Gastrocnemius medialis (tissue), 4 donors: ENCODE data around the gene HDAC4. TPM values are rescaled to one million over a fixed set of nuclear protein-coding genes. Genes with fewer than 3 reads are reported as not detected.
"Not testable (repeated sequence)": the region's sequence is repeated elsewhere in the genome, so short reads cannot be mapped to it uniquely, and the experiment has no call there.

Source experiments
- ATAC-seq, 2 donors: fragments of 150-250 bp; one replicate each; pipeline ENCODE4 v1.9.1; 2016
- DNase-seq, 2 donors: peaks; one replicate each; pipeline ENCODE4 v3.0.0-alpha.2; 2019
- H3K27ac ChIP-seq, 4 donors: fragments of 200-600 bp; sonication (generic); 1 replicate in 1 of 4; 2 replicates in 3 of 4; pipeline ENCODE4 v1.5.1; 2016 to 2018; ENCODE audit warnings: mild to moderate bottlenecking in 2 of 4, moderate library complexity in 1 of 4
- H3K27me3 ChIP-seq, 3 donors: fragments of 200-600 bp; sonication (generic) in 2 of 3; 1 replicate in 1 of 3; 2 replicates in 2 of 3; pipeline versions ENCODE4 v1.5.1 to v1.6.0; 2016 to 2019; ENCODE audit warnings: mild to moderate bottlenecking in 1 of 3, moderate library complexity in 1 of 3
- H3K36me3 ChIP-seq, 2 donors: fragments of 200-600 bp; sonication (generic) in 1 of 2; one replicate each; pipeline ENCODE4 v1.5.1; 2017 to 2018
- H3K4me1 ChIP-seq, 2 donors: fragments of 200-600 bp; sonication (generic) in 1 of 2; one replicate each; pipeline ENCODE4 v1.5.1; 2016 to 2017; ENCODE audit warnings: mild to moderate bottlenecking in 2 of 2
- H3K4me3 ChIP-seq, 4 donors: fragments of 200-600 bp; sonication (generic) in 3 of 4; 1 replicate in 1 of 4; 2 replicates in 3 of 4; pipeline ENCODE4 v1.5.1; 2016 to 2019; ENCODE audit warnings: mild to moderate bottlenecking in 2 of 4
- H3K9me3 ChIP-seq, 3 donors: fragments of 200-600 bp; sonication (generic) in 2 of 3; 1 replicate in 1 of 3; 2 replicates in 2 of 3; pipeline ENCODE4 v1.5.1; 2016 to 2019
- CTCF ChIP-seq, 5 experiments: fragments of 450-650 bp in 3 of 5; fragments of 200-600 bp in 2 of 5; sonication (generic) in 2 of 5; IDR thresholded peaks in 4 of 5; conservative IDR thresholded peaks in 1 of 5; 1 replicate in 4 of 5; 2 replicates in 1 of 5; pipeline ENCODE4 v1.5.1; 2016 to 2019; ENCODE audit warnings: antibody characterized with exemption in 5 of 5, mild to moderate bottlenecking in 3 of 5, moderate library complexity in 3 of 5
- POLR2A ChIP-seq, 2 donors: fragments of 450-650 bp; IDR thresholded peaks; one replicate each; pipeline ENCODE4 v1.6.1; 2017; ENCODE audit warnings: antibody characterized with exemption in 2 of 2, mild to moderate bottlenecking in 2 of 2, moderate library complexity in 2 of 2
- in situ Hi-C, 4 donors: fragments of 200-750 bp; cut with MboI; loops; one replicate each; pipeline versions ENCODE4 v1.15.0 to v1.8.0; 2017; ENCODE audit warnings: low sequenced_read_pairs in 4 of 4
- intact Hi-C: fragments of 100-400 bp; cut with DNase I; formaldehyde crosslinking; loops from one replicate; pipeline ENCODE4 v1.15.1; 2023; ENCODE audit warnings: low total_unique reads
- total RNA-seq, 4 donors: library from RNA; depleted of rRNA; stranded (reverse); fragments of >200 nt; gene quantifications; one replicate each; pipeline versions ENCODE4 v1.1.0 to v1.2.3, GENCODE V29; 2016

Gene HDAC4
- total RNA-seq, 4 donors from 2014 or later, result 23.6 to 257 (median 119) TPM

- H3K27ac ChIP-seq, result peak overlapping the region; percentile 94 to 99 (median 98)
- ATAC-seq (no peak), DNase-seq (peak in 1 of 2 donors; percentile 11)
- no peak overlapping the region for H3K4me3 ChIP-seq
- intact Hi-C loops (no loop called here), in situ Hi-C loops (no loop called here)
- H3K27me3 ChIP-seq, result no peaks in the 10 kb centered on the region
- H3K9me3 ChIP-seq, result no peaks in the 10 kb centered on the region
- H3K4me1 ChIP-seq, result peaks cover 67 to 75% of the 10 kb centered on the region in 2 donors
- TF ChIP-seq POLR2A (IDR thresholded peaks at IDR 0.05) (no peak), CTCF (IDR thresholded peaks at IDR 0.05 in 4 of 5, conservative IDR thresholded peaks at IDR 0.05 in 1 of 5) (no peak)
- H3K36me3 ChIP-seq, result no peaks in the 10 kb centered on the region
Observed at GRCh38 chr2:239283961-239284795, 116.6 kb downstream of the HDAC4 start.

- Histone ChIP-seq H3K36me3 (no peaks in the 10 kb centered on the region), H3K9me3 (no peaks in the 10 kb centered on the region), H3K4me3 (no peak overlapping the region), H3K27ac (peak overlapping the region; percentile 94 to 99 (median 98)), H3K27me3 (no peaks in the 10 kb centered on the region), H3K4me1 (peaks cover 67 to 75% of the 10 kb centered on the region in 2 donors)
- in situ Hi-C loops (no loop called here), intact Hi-C loops (no loop called here)
- ATAC-seq, result no peak
- peak; percentile 1 to 17 for DNase-seq
- TF ChIP-seq CTCF (IDR thresholded peaks at IDR 0.05 in 4 of 5, conservative IDR thresholded peaks at IDR 0.05 in 1 of 5) (no peak), POLR2A (IDR thresholded peaks at IDR 0.05) (no peak)
Observed at GRCh38 chr2:239283288-239283945, 117.4 kb downstream of the HDAC4 start.

- Histone ChIP-seq H3K4me1 (peaks cover 67 to 75% of the 10 kb centered on the region in 2 donors), H3K27me3 (no peaks in the 10 kb centered on the region), H3K27ac (peak overlapping the region; percentile 94 to 99 (median 98)), H3K4me3 (no peak overlapping the region), H3K36me3 (no peaks in the 10 kb centered on the region), H3K9me3 (no peaks in the 10 kb centered on the region)
- no peak for ATAC-seq
- DNase-seq, result peak in 1 of 2 donors; percentile 1
- intact Hi-C loops (no loop called here), in situ Hi-C loops (no loop called here)
- TF ChIP-seq POLR2A (IDR thresholded peaks at IDR 0.05) (no peak), CTCF (IDR thresholded peaks at IDR 0.05 in 4 of 5, conservative IDR thresholded peaks at IDR 0.05 in 1 of 5) (no peak)
Observed at GRCh38 chr2:239282448-239283287, 118.2 kb downstream of the HDAC4 start.

- H3K9me3 ChIP-seq, H3K4me3 ChIP-seq, H3K27me3 ChIP-seq, intact Hi-C loops, H3K36me3 ChIP-seq, in situ Hi-C loops: not testable (repeated sequence)
- peak; percentile 45 to 61 for TF ChIP-seq POLR2A (IDR thresholded peaks at IDR 0.05)
- DNase-seq (peak; percentile 87 to 90), ATAC-seq (peak; percentile 42 to 57)
- H3K27ac ChIP-seq, result peak overlapping the region; percentile 94 to 99 (median 98)
- H3K4me1 ChIP-seq, result peaks cover 67 to 75% of the 10 kb centered on the region in 2 donors
Observed at GRCh38 chr2:239280296-239281017, 120.4 kb downstream of the HDAC4 start.
